H1 (cell line): ENCODE results near the gene ADIPOR1. TPM values are rescaled to one million over a fixed set of nuclear protein-coding genes. Genes with fewer than 3 reads are reported as not detected.

Source experiments
- CTCF ChIA-PET: fragments of 300-600 bp; sonication (Branson Sonifier 250); formaldehyde crosslinking; loops from one replicate; lab custom pipeline; 2021; ENCODE audit not compliant: partially characterized antibody; lab: Charles Lee
- POLR2A ChIA-PET: fragments of 300-600 bp; sonication (Branson Sonifier 250); formaldehyde crosslinking; loops from one replicate; lab custom pipeline; 2021; ENCODE audit warnings: inconsistent platforms; ENCODE audit not compliant: partially characterized antibody; lab: Charles Lee
- DNase-seq, 2 experiments: peaks; one replicate each; pipeline versions ENCODE4 v3.0.0 to v3.0.0-alpha.2; 2010 to 2022; ENCODE audit warnings: low spot score in 2 of 2, low read depth in 1 of 2, mixed read lengths in 1 of 2
- FAIRE-seq: peaks from 2 replicates; lab custom pipeline; 2011; peaks lifted over from hg19 to GRCh38; lab: Jason Lieb, UNC
- H2AFZ ChIP-seq: 2 replicates; pipeline ENCODE4 v1.8.1; 2012; ENCODE audit warnings: low read length, inconsistent platforms
- H2AK5ac ChIP-seq: 2 replicates; pipeline ENCODE4 v1.6.1; 2013; ENCODE audit warnings: low read depth, low read length
- H2BK120ac ChIP-seq: replicated peaks from 2 replicates; pipeline ENCODE3; 2013; ENCODE audit warnings: low read depth, low read length, inconsistent platforms
- H2BK12ac ChIP-seq: 2 replicates; pipeline ENCODE4 v1.6.1; 2013; ENCODE audit warnings: low read depth, low read length
- H2BK15ac ChIP-seq: 2 replicates; pipeline ENCODE4 v1.6.1; 2013; ENCODE audit warnings: low read length
- H2BK20ac ChIP-seq: 2 replicates; pipeline ENCODE4 v1.6.1; 2013; ENCODE audit warnings: low read length
- H2BK5ac ChIP-seq: 2 replicates; pipeline ENCODE4 v1.6.1; 2013; ENCODE audit warnings: low read depth, low read length
- H3K14ac ChIP-seq: 2 replicates; pipeline ENCODE4 v1.6.1; 2013; ENCODE audit warnings: inconsistent platforms; ENCODE audit not compliant: insufficient read length
- H3K18ac ChIP-seq: 2 replicates; pipeline ENCODE4 v1.6.1; 2013; ENCODE audit warnings: low read length; ENCODE audit errors: extremely low read depth
- H3K23ac ChIP-seq: 2 replicates; pipeline ENCODE4 v1.6.1; 2013; ENCODE audit warnings: inconsistent platforms; ENCODE audit not compliant: insufficient read length
- H3K23me2 ChIP-seq: 2 replicates; pipeline ENCODE4 v1.6.1; 2013; ENCODE audit warnings: low read depth, low read length
- H3K27ac ChIP-seq: 2 replicates; pipeline ENCODE4 v1.6.1; 2011; ENCODE audit warnings: low read depth, low read length, inconsistent platforms
- H3K27me3 ChIP-seq, 4 experiments: replicated peaks in 1 of 4; 1 replicate in 1 of 4; 2 replicates in 3 of 4; pipeline versions ENCODE4 v1.6.1 to v1.8.1; 2011 to 2013; ENCODE audit warnings: low read length in 3 of 4, mild to moderate bottlenecking in 3 of 4, inconsistent platforms in 2 of 4, mixed read lengths in 2 of 4, moderate library complexity in 1 of 4; ENCODE audit not compliant: control insufficient read depth in 3 of 4, insufficient read depth in 3 of 4; ENCODE audit errors: extremely low read depth in 1 of 4
- H3K36me3 ChIP-seq, 4 experiments: 2 replicates each; pipeline versions ENCODE4 v1.6.1 to v1.8.1; 2011 to 2013; ENCODE audit warnings: mild to moderate bottlenecking in 4 of 4, low read length in 3 of 4, moderate library complexity in 2 of 4, control low read depth in 1 of 4, inconsistent platforms in 1 of 4; ENCODE audit not compliant: insufficient read depth in 4 of 4, control insufficient read depth in 2 of 4
- H3K4ac ChIP-seq: replicated peaks from 2 replicates; pipeline ENCODE3; 2013; ENCODE audit warnings: low read length, low read depth, mixed read lengths, inconsistent platforms; ENCODE audit not compliant: insufficient read length
- H3K4me1 ChIP-seq, 4 experiments: replicated peaks in 1 of 4; 1 replicate in 1 of 4; 2 replicates in 3 of 4; pipeline versions ENCODE4 v1.6.1 to v1.8.1; 2011 to 2013; ENCODE audit warnings: low read length in 3 of 4, inconsistent platforms in 2 of 4, mixed read lengths in 1 of 4; ENCODE audit not compliant: insufficient read depth in 4 of 4, control insufficient read depth in 3 of 4
- H3K4me2 ChIP-seq, 2 experiments: 2 replicates each; pipeline versions ENCODE4 v1.6.1 to v1.8.1; 2011 to 2013; ENCODE audit warnings: low read depth in 2 of 2, low read length in 2 of 2, control low read depth in 1 of 2, inconsistent platforms in 1 of 2, mild to moderate bottlenecking in 1 of 2; ENCODE audit not compliant: insufficient read depth in 1 of 2
- H3K4me3 ChIP-seq, 4 experiments: fragments of 200-600, 300-600 bp in 1 of 4; sonication (generic), shearing (Covaris generic), sonication (Bioruptor Twin) in 1 of 4; 2 replicates each; pipeline versions ENCODE4 v1.5.1 to v1.8.1; 2011 to 2016; ENCODE audit warnings: low read length in 4 of 4, low read depth in 3 of 4, control low read depth in 2 of 4, inconsistent platforms in 2 of 4, mild to moderate bottlenecking in 2 of 4, mixed read lengths in 1 of 4, moderate library complexity in 1 of 4; ENCODE audit not compliant: insufficient read depth in 2 of 4; ENCODE audit errors: extremely low read depth in 1 of 4
- H3K56ac ChIP-seq: replicated peaks from 2 replicates; pipeline ENCODE3; 2013; ENCODE audit warnings: low read depth, mild to moderate bottlenecking, mixed read lengths, low read length, inconsistent platforms; ENCODE audit not compliant: insufficient read length
- H3K79me1 ChIP-seq: 2 replicates; pipeline ENCODE4 v1.6.1; 2013; ENCODE audit warnings: low read depth, low read length, control low read depth
- H3K79me2 ChIP-seq, 2 experiments: 2 replicates each; pipeline versions ENCODE4 v1.6.1 to v1.8.1; 2012 to 2013; ENCODE audit warnings: low read length in 2 of 2, mild to moderate bottlenecking in 2 of 2, inconsistent platforms in 1 of 2; ENCODE audit not compliant: insufficient read depth in 2 of 2, control insufficient read depth in 1 of 2
- H3K9ac ChIP-seq, 4 experiments: replicated peaks in 1 of 4; 1 replicate in 1 of 4; 2 replicates in 3 of 4; pipeline versions ENCODE4 v1.6.1 to v1.8.1; 2011 to 2013; ENCODE audit warnings: low read depth in 3 of 4, low read length in 3 of 4, control low read depth in 2 of 4, mild to moderate bottlenecking in 2 of 4, moderate library complexity in 2 of 4, inconsistent platforms in 1 of 4; ENCODE audit errors: extremely low read depth in 1 of 4
- H3K9me3 ChIP-seq, 2 experiments: 2 replicates each; pipeline versions ENCODE4 v1.6.1 to v1.8.1; 2012 to 2013; ENCODE audit warnings: mild to moderate bottlenecking in 2 of 2, moderate library complexity in 2 of 2, control low read depth in 1 of 2, inconsistent platforms in 1 of 2, low read depth in 1 of 2, low read length in 1 of 2, mixed read lengths in 1 of 2; ENCODE audit not compliant: insufficient read depth in 2 of 2
- H4K20me1 ChIP-seq, 2 experiments: replicated peaks in 1 of 2; 2 replicates each; pipeline versions ENCODE3 to v1.8.1; 2011 to 2013; ENCODE audit warnings: inconsistent platforms in 2 of 2, low read length in 2 of 2, mild to moderate bottlenecking in 1 of 2; ENCODE audit not compliant: insufficient read depth in 2 of 2, control insufficient read depth in 1 of 2
- H4K5ac ChIP-seq: 2 replicates; pipeline ENCODE4 v1.6.1; 2013; ENCODE audit warnings: low read length, low read depth, mixed read lengths, inconsistent platforms; ENCODE audit not compliant: insufficient read length
- H4K8ac ChIP-seq: 2 replicates; pipeline ENCODE4 v1.8.0; 2013; ENCODE audit warnings: mild to moderate bottlenecking, moderate library complexity, low read length, inconsistent platforms; ENCODE audit not compliant: insufficient read depth; ENCODE audit errors: extremely low read depth
- H4K91ac ChIP-seq: replicated peaks from 2 replicates; pipeline ENCODE3; 2013; ENCODE audit warnings: low read length, mixed read lengths, inconsistent platforms; ENCODE audit not compliant: insufficient read length
- EP300 ChIP-seq, 2 experiments: IDR thresholded peaks; 1 replicate in 1 of 2; 2 replicates in 1 of 2; pipeline ENCODE4 v1.6.1; 2011 to 2012; ENCODE audit warnings: low read depth in 2 of 2, low read length in 2 of 2, mild to moderate bottlenecking in 2 of 2, borderline replicate concordance in 1 of 2, inconsistent platforms in 1 of 2, moderate library complexity in 1 of 2
- NRF1 ChIP-seq: IDR thresholded peaks from 2 replicates; pipeline ENCODE4 v1.6.1; 2011; ENCODE audit warnings: mild to moderate bottlenecking, low read depth, low read length, improper control_type of control experiment
- RXRA ChIP-seq: IDR thresholded peaks from 2 replicates; pipeline ENCODE4 v1.6.1; 2011; ENCODE audit warnings: low read depth, mild to moderate bottlenecking, low read length, moderate library complexity; ENCODE audit not compliant: insufficient read depth
- SIN3A ChIP-seq, 2 experiments: IDR thresholded peaks in 1 of 2; conservative IDR thresholded peaks in 1 of 2; 2 replicates each; pipeline ENCODE4 v1.6.1; 2011 to 2012; ENCODE audit warnings: low read length in 2 of 2, improper control_type of control experiment in 1 of 2, low read depth in 1 of 2, mild to moderate bottlenecking in 1 of 2
- SRF ChIP-seq: IDR thresholded peaks from 2 replicates; pipeline ENCODE4 v1.6.1; 2011; ENCODE audit warnings: mild to moderate bottlenecking, low read depth, low read length, moderate library complexity
- TEAD4 ChIP-seq: IDR thresholded peaks from 2 replicates; pipeline ENCODE4 v1.6.1; 2012; ENCODE audit warnings: low read depth, low read length, inconsistent platforms, mixed read lengths
- WGBS, 2 experiments: shearing (Covaris generic) in 1 of 2; methylation state at CpG; one replicate each; pipeline versions ENCODE4 v1.1.6 to v1.1.7; 2013 to 2015; ENCODE audit warnings: low lambda C conversion rate in 2 of 2, mixed read lengths in 2 of 2, inconsistent platforms in 1 of 2, low coverage in 1 of 2, missing lambda C conversion rate in 1 of 2; ENCODE audit not compliant: insufficient replicate concordance in 2 of 2, insufficient coverage in 1 of 2, insufficient read length in 1 of 2; ENCODE audit errors: extremely low coverage in 1 of 2, missing lambda C conversion rate in 1 of 2; 5-methylcytosine and 5-hydroxymethylcytosine counted together
- polyA plus RNA-seq, 7 experiments: library from polyadenylated mRNA; depleted of rRNA in 3 of 7; stranded (reverse) in 5 of 7; unstranded in 2 of 7; fragments of >200 nt in 5 of 7; fragments of 200-250 nt in 2 of 7; gene quantifications; 1 replicate in 5 of 7; 2 replicates in 1 of 7; 4 replicates in 1 of 7; pipeline versions ENCODE4 v1.2.1 to v1.2.3, GENCODE V29; 2011 to 2013; ENCODE audit warnings: missing spikeins in 2 of 7, mixed read lengths in 2 of 7
- total RNA-seq: library from RNA; stranded (reverse); fragmentation: NEBNext Ultra II Directional; extraction: Animal tissue kit (Norgen Biotek cat#: 25700); gene quantifications from 2 replicates; pipeline ENCODE4 v1.2.1, GENCODE V29; 2021

The ADIPOR1 gene
- total and polyA plus RNA-seq, 2 of the 8 experiments (the other 6 are each of a cell fraction or from before 2014, with no cell fraction given): 69.8 to 118 TPM

GRCh38 chr1:202935844-202936243 is 22.3 kb downstream of the ADIPOR1 start:
- no peak overlapping the region for H2BK12ac ChIP-seq
- H3K36me3 ChIP-seq: peaks cover 0 to 8% (median 1%) of the 10 kb centered on the region in 4 experiments; a peak in 4 of 8 replicates
- no peak overlapping the region for H4K91ac ChIP-seq
- no peaks in the 10 kb centered on the region for H3K23me2 ChIP-seq
- no peak for DNase-seq
- H3K9ac ChIP-seq: no peak overlapping the region
- H3K79me1 ChIP-seq: no peaks in the 10 kb centered on the region
- no peak overlapping the region for H3K4me3 ChIP-seq
- FAIRE-seq: no peak
- H2BK5ac ChIP-seq: no peak overlapping the region
- no peaks in the 10 kb centered on the region for H3K27me3 ChIP-seq
- no peak overlapping the region for H3K27ac ChIP-seq
- H3K79me2 ChIP-seq: no peaks in the 10 kb centered on the region
- no peak overlapping the region for H2AK5ac ChIP-seq
- no peak overlapping the region for H2AFZ ChIP-seq
- no peak overlapping the region for H3K18ac ChIP-seq
- CTCF ChIA-PET: interaction anchor here (0.6 kb wide), 1 partner anchor 674 kb away, joined by 3 read pairs; no protein-coding TSS in a partner anchor
- 62% methylated on average over 3 of the region's 3 CpGs; no CpG with 5 or more reads in 1 of the 2 experiments for WGBS, 2 experiments
- H2BK120ac ChIP-seq: no peak overlapping the region
- POLR2A ChIA-PET: no interaction called here
- no peak overlapping the region for H4K8ac ChIP-seq
- no peak overlapping the region for H3K56ac ChIP-seq
- TF ChIP-seq RXRA: no peak
- no peak for TF ChIP-seq EP300 (IDR thresholded peaks at IDR 0.05; ENCODE audit: borderline replicate concordance in 1 of 2, low read depth in 2 of 2, low read length in 2 of 2)
- TF ChIP-seq TEAD4: no peak
- no peak for TF ChIP-seq SIN3A (conservative IDR thresholded peaks at IDR 0.05 in 1 of 2, IDR thresholded peaks at IDR 0.05 in 1 of 2; ENCODE audit: low read depth in 1 of 2, low read length in 2 of 2)
- TF ChIP-seq SRF: no peak
- TF ChIP-seq NRF1: no peak
- no peak overlapping the region for H4K5ac ChIP-seq
- H2BK20ac ChIP-seq: no peak overlapping the region
- H3K14ac ChIP-seq: no peak overlapping the region
- H3K23ac ChIP-seq: no peak overlapping the region
- no peak overlapping the region for H3K4ac ChIP-seq
- H3K4me2 ChIP-seq: no peak overlapping the region
- no peak overlapping the region for H2BK15ac ChIP-seq
- H3K9me3 ChIP-seq: no peaks in the 10 kb centered on the region
- no peaks in the 10 kb centered on the region for H3K4me1 ChIP-seq
- no peaks in the 10 kb centered on the region for H4K20me1 ChIP-seq
